ENCODE results near the gene C3orf52. TPM values are rescaled to one million over a fixed set of nuclear protein-coding genes. Genes with fewer than 3 reads are reported as not detected.

C3orf52 gene
- total and polyA plus RNA-seq, 3 donors from 2014 or later: 5.7 to 13.2 (median 6.8) TPM

- Histone ChIP-seq H3K27ac (no peak overlapping the region), H3K4me1 (no peaks in the 10 kb centered on the region), H3K36me3 (ENCODE audit: low read depth, missing control alignments) (no peaks in the 10 kb centered on the region), H3K4me3 (no peak overlapping the region), H3K27me3 (no peaks in the 10 kb centered on the region), H3K9me3 (no peaks in the 10 kb centered on the region)
- TF ChIP-seq CTCF (IDR thresholded peaks at IDR 0.05): no peak
- no peak for TF ChIP-seq POLR2A (IDR thresholded peaks at IDR 0.05)
- DNase-seq: no peak
- WGBS, 2 donors: 81 to 86% methylated on average over 9 of the region's 9 CpGs
- intact Hi-C loops (cut with DNase I; ENCODE audit: low total_unique reads): no loop called here
These were observed 4.0 kb downstream of the C3orf52 start for GRCh38 chr3:112089956-112090886.

- Histone ChIP-seq H3K9me3 (no peaks in the 10 kb centered on the region), H3K27me3 (no peaks in the 10 kb centered on the region), H3K4me1 (no peaks in the 10 kb centered on the region), H3K27ac (no peak overlapping the region), H3K4me3 (no peak overlapping the region), H3K36me3 (ENCODE audit: low read depth, missing control alignments) (no peaks in the 10 kb centered on the region)
- no peak for DNase-seq
- intact Hi-C loops (cut with DNase I; ENCODE audit: low total_unique reads): no loop called here
- 85 to 89% methylated on average over 6 of the region's 6 CpGs for WGBS, 2 donors
- no peak for TF ChIP-seq CTCF (IDR thresholded peaks at IDR 0.05)
- TF ChIP-seq POLR2A (IDR thresholded peaks at IDR 0.05): no peak
These were observed 4.8 kb downstream of the C3orf52 start for GRCh38 chr3:112090887-112091586.

- Histone ChIP-seq H3K36me3 (ENCODE audit: low read depth, missing control alignments) (no peaks in the 10 kb centered on the region), H3K4me3 (no peak overlapping the region), H3K4me1 (no peaks in the 10 kb centered on the region), H3K27ac (no peak overlapping the region), H3K9me3 (no peaks in the 10 kb centered on the region), H3K27me3 (no peaks in the 10 kb centered on the region)
- 38 to 44% methylated on average over 6 of the region's 6 CpGs for WGBS, 2 donors
- DNase-seq: no peak
- TF ChIP-seq CTCF (IDR thresholded peaks at IDR 0.05) (no peak), POLR2A (IDR thresholded peaks at IDR 0.05) (no peak)
- intact Hi-C loops (cut with DNase I; ENCODE audit: low total_unique reads): no loop called here
These were observed 6.4 kb downstream of the C3orf52 start for GRCh38 chr3:112092496-112093179.

- H3K9me3 ChIP-seq: no peaks in the 10 kb centered on the region
- TF ChIP-seq CTCF (IDR thresholded peaks at IDR 0.05): no peak
- no peak for TF ChIP-seq POLR2A (IDR thresholded peaks at IDR 0.05)
- H3K4me3 ChIP-seq: no peak overlapping the region
- intact Hi-C loops (cut with DNase I; ENCODE audit: low total_unique reads): no loop called here
- DNase-seq: no peak
- no peaks in the 10 kb centered on the region for H3K4me1 ChIP-seq
- no peak overlapping the region for H3K27ac ChIP-seq
- no peaks in the 10 kb centered on the region for H3K27me3 ChIP-seq
- no peaks in the 10 kb centered on the region for H3K36me3 ChIP-seq (ENCODE audit: low read depth, missing control alignments)
These were observed 7.0 kb downstream of the C3orf52 start for GRCh38 chr3:112093180-112093522.
